NCI-H146 treated with DMSO at 0.1 percent for 48 hours (cell line): Measurements from ENCODE around the gene EPSTI1.
"Not testable (repeated sequence)": the region's sequence is repeated elsewhere in the genome, so short reads cannot be mapped to it uniquely, and the experiment has no call there.

Experiments used
- DNase-seq: peaks from one replicate; lab custom pipeline; 2025; ENCODE audit not compliant: unreplicated experiment; lab: John Stamatoyannopoulos, UW

EPSTI1 gene

DNA sequence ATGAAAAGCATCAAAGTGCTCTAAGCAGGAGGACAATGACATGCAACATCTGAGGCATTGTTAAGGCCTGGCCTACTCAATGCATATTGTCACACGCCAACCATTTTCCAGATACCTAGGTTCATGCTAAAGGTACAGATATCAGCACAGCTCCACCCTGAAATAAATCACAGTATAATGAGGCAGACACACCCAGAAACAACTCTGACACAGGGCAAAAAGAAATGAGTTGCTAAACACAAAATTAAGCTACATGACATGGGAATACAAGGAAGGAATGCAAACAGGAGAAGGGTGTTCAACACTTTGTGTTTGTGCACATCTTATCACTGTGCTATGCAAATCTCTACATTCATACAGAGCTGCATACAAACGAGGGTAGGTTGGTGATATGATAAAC lies 86.5 kb downstream of the EPSTI1 start:
- no peak for DNase-seq

DNA sequence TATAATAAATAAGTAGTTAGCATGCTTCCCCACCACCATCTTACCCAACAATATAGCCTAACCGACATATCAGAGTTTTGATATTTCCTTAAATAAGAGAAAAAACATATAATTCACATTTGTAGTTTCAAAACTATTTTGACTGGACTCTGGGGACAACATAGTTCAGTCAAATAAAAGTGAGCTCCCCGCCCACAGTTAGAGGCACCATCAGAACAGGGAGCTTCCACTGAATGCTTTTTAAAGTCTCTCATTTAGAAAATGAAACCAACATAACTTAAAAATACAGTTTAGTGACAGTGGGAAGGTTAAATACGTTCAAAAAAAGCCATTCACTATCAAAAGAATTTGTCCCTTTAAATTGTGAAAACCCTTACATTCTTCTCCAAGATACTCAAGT lies 92.8 kb downstream of the EPSTI1 start:
- no peak for DNase-seq

DNA sequence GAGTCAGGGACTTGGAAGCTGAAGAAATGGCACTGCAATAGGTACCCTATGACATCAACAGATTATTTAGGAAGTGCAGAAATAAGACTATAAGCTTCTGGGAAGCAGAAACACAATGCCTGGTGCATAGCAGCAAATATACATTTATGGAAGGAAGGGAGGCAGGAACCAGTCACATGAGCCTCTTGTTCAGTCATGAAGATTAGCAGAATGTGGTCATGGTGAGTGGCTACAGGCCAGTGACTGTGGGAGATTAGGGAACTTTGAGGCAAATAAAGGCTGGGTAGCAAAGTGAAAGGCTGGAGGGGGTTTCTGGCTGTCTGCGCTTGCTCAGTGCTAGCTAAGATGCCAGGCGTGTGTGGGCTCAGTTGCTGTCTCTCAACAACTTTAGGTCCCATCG lies 96.3 kb downstream of the EPSTI1 start:
- no peak for DNase-seq

DNA sequence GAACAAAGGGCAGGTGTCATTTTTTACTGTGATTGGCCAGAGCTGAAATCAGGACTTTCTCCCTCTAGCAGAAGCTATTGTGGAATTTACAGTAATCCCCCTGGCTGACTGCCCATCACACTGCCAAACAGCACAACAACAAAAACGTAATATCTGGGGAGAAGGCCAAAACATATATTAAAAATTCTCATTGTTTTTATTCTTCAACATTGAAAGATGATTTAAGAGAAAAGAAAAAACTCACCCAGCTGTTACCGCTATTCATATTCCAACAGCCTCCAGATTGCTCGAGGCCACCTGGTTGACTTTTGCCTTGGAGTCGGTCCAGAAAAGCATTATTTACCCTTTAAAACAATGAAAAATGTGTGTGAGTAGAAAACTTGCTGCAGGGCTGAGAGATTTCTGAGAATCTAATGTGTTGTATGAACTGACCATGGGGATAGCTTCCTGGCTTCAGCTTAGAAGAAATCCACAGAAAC lies 97.2 kb downstream of the EPSTI1 start:
- DNase-seq, result peak; percentile 42

DNA sequence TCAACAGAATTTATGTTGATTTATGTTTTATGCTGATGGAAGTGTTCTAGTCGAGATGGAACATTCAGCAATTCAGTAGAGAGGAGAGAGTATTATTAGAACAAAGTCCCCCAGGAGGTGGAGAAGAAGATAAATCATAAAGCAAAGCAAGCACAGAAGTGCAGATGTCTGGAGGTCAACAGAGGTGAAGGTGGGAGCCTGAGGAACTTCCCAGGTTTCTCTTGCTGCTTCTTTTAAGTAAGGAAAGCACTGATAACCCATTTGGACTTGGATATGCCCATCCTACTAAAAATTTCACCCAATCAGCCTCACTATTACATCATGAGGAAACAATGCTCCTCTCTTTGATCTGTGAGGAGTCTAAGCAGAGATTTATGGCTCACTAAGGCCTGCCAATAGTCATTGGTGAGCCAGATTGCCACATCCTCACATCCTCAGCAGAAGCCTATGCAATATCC lies 98.8 kb downstream of the EPSTI1 start:
- no peak for DNase-seq

DNA sequence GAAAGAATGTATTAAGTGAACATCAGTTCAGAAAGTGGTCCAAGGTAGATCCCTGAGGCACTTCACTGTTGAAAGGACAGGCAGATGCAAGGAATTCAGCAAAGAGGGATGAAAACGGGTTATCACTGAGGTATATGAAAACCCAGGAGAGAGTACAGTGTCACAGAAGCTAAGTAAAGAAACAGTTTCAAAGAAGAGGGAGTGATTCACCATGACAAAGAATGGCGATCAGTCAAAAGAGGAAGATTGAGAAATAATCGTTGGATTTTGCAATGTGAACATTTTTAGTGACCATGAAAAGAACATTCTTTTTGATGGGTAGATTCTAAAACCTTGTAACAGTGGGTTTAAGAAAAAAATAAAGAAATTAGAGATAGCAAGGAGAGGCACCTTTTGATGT lies 99.3 kb downstream of the EPSTI1 start:
- no peak for DNase-seq

DNA sequence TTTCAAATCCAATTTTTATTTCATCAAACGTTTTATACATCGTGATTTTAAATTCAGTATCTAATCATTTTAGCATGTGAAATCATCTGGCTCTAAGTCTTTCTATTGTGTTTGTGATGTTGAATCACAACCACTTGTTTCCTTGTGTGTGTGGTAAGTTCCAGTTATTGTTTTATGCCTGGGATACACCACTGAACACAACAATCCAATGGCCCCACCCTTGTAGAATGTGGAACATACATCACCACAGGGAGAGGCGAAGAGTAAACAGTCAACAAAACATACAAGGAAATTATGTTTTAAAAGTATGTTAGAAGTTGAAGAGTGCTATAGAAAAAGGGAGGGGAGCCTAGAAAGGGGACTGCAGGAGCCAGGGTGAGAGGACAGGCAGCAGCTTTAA lies 100.5 kb downstream of the EPSTI1 start:
- DNase-seq, result no peak

DNA sequence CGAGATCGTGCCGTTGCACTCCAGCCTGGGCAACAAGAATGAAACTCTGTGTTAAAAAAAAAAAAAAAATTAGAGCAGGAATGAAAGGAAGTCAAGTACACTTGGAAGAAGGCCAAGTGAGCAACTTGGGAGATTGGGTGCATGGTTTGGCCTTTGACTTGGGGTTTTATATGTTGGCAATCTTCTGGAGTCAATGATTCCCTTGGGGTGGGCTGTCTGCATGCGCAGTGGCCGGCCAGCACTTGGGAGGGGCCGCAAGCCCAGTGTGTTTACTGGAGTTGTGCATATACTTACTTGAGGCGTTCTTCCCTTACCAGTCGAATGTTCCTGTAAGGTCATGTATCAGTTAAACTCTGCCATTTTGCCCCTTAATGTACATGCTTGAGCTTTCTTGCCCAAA lies 106.7 kb downstream of the EPSTI1 start:
- no peak for DNase-seq

DNA sequence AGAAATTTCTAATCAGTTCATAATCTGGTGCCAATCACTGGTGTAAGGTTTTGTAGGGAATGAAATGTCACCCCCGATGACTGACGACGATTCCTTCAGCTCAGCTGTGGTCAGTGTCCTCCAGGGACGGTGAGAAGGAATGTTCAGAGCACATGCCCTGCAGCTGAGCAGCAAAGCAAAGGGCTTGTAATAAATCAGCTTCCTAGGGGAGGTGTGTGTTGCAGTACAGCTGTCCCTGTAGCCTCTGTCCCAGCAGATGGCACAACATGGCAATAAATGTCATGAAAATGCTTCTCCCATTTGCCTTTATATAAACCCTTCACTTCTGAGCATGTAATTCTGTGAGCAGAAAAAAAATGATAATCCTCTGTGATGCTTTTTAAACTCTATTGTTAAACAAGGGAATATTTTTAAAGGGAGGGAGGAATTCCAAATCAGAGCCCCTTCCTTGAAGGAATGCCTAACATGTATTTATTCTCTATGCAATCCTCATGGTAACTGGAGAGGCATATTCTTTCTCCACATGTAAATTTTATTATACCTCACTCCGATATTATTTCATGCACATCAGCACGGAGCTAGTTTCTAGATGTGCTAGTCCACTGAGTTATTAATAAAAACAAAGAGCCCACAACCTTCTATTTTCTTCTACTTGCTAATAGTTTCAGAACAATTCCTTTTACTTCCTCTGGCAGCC lies 108.1 kb downstream of the EPSTI1 start:
- peak; percentile 42 for DNase-seq

DNA sequence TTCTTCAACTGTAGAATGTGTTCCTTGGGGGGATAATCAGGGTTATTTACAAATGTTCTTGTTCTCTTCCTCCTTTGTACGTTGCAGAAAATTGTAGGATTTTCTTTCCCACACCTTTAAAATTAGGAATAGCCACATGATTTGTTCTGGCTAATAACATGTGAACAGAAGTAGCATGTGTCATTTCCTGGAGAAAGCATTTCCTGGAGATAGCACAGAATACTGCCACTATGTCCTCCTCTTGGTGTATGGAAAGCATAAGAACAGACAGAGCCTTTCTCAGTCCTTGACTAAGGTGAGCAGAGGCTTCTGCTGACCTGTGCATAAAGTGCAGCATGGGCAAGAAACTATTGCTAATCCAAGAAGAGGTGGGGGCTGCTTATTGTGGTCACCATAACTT lies 108.9 kb downstream of the EPSTI1 start:
- no peak for DNase-seq

DNA sequence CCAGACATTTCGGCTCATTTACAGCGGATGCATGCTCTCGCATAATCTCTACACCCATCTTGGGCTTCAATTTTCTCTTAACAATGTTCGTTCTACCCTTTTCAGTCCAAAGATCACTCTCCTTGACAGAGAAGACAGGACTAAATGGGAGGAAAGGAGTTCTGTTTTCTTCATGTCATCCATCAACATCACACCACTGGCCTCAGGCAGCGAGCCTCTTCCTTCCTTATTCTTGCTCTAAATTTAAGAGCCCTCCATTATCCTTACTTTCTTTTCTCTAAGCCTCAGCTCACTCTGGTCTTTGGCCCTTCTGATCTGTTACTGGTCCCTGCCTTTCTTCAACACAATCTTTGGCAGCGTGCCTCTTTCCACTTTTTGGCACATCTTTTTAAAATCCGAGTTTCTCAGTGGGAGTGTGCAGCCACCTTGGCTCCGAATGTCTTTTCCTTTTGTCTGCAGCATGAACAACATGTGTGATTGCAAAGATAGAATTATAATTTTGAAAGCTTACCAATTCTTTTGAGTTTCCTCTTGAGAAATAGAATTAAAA lies 111.9 kb downstream of the EPSTI1 start:
- DNase-seq, result no peak

DNA sequence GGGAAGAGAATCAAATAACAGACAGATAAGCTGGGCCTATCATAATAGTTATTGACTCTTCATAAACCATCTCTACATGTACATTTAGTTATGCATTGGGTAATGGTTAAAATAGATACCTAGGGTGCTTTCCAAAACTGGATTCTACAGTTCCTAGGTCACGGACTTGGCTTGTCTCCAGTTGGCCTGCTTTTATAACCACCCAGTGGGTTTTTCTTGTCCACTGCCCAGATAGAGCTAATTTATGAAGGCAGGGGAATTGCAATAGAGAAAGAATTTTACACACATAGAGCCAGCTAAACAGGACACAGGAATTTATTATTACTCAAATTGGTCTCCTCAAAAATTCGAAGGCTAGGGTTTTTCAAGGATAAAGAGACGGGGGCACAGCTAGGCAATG lies 113.3 kb downstream of the EPSTI1 start:
- no peak for DNase-seq

DNA sequence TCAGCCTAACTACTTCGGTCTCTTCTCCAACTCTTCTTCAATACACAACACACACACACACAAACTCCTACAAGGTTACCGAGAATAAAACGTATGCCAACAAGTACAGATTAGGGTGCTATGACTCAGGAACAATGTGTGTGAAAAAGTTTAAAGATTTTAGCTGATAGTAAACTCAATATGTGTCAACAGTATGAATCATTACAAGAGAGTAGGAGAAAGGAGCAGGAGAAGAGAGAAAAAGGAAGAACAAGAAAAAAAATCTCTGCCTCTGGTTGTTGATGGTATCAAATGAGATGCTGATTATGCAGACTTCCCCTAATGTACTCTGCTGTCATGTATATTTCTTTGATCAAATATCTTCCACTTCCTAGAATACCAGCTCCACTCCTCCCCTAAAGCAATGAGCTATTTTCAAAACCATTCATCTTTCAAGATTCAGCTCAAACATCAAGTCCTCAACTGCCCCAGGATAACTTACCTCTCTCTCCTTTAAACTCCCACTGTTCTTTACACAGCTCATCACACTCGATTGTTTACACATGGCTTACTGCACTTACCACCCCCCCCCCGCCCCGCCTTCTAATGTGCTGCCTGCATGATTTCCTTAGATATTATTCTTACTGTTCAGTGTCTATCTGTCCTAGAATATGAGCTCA lies 115.0 kb downstream of the EPSTI1 start:
- DNase-seq, result no peak

DNA sequence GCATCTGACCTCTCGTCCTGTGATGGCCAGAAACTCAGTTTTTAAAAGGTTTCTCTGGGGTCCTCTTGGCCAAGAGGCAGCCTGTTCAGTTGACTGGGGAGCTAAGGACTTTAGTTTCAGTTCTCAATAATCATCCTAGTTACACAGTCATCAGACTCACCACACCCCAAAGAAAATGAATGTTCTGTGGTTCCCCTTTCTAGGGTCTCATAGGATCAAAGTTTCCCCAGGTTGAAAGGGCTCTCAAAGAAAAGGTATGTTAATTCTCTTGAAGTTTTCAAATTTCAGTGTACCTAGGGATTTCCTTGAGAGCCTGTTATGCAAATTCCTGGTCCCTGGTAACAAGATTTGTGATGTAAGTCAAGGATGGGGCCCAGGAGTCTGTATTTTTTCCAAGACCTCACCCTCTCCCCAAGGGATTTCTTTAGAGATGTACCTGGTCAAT lies 115.7 kb downstream of the EPSTI1 start:
- no peak for DNase-seq

DNA sequence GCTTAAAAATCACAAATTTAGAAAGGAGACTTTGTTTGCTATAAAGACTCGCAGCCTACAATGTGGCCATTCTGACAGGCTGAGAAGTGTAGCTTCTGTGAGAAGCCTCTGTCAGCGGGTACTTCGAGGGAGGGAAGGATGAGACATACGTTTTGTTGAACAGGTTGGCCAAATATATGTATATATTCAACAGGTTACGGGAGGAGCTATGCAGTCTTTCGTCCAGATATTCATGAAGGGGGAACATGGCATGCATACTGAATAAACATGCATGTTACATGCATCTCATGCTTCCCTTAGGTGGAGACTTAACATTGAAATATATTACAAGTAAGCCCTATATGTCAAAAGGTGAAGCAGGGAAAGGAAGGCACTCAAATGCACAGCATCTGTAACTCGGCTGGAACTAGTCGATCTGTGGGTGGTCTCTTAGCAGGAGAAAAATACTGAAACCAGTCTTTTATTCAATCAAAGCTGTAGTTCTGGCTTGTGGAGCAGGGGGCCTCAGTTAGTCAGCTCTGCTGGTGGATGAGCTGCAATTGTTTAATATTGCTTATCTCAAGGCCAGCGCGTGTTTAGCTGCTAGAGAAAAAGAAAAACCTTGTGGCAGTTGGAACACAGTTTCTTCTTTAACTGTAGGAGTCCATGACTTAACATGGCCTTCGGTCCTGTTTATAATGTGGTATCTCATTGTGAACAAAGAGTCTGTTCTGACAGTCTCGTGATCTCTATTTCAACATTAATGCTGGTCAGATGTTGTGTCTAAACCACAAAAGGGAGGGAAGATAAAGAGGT lies 116.4 kb downstream of the EPSTI1 start:
- DNase-seq, result peak; percentile 17

DNA sequence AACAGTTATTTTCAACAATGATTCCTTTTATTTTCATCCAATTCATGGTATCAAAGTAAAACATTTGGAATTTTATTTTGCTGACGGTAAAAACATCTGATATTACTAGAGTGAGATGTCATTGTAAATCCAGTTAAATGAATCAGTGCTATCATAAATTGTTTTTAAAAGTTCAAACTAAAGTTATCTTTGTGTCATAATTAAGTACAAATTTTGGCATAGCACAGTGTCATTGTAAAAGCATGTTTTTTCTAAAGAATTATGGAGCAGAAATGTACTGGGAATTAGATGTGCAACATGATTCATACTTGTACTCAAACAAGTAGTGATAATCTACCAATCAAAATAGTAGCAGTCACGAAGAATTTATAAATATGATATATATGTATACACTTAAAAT lies 117.8 kb downstream of the EPSTI1 start:
- no peak for DNase-seq

DNA sequence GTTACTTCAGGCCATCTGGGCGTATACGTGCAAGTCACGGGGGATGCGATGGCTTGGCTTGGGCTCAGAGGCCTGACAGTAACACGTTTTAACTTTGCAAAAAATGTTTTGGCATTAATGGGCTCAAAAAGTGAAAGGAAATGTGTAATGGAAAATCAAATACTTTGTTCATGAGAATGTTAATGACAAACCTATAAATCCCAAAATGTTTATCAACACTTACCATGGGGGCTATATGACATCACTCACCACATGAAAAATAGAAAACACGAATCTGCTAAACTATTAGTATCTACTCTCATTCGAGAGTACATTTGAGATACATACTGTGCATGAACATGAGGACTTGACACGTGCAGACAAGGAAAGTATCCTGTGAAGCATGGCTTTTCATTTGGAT lies 119.0 kb downstream of the EPSTI1 start:
- DNase-seq, result no peak

DNA sequence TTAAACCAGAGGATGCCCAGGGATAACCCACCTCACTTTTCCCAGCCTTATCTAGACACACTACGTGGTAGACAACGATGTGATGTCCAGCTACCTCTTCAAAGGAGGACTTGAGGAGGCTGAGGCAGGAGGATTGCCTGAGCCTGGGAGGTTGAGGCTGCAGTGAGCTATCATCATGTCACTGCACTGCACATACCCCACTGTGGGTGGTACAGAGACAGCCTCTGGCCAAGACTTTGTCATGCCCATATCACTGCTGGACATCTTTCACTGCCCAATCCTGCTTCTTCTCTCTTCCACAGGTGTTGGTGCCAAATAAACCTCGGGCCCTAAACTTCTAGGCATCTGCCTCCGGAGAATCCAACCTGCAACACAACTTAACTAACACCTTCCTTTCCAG lies 124.8 kb downstream of the EPSTI1 start:
- no peak for DNase-seq

DNA sequence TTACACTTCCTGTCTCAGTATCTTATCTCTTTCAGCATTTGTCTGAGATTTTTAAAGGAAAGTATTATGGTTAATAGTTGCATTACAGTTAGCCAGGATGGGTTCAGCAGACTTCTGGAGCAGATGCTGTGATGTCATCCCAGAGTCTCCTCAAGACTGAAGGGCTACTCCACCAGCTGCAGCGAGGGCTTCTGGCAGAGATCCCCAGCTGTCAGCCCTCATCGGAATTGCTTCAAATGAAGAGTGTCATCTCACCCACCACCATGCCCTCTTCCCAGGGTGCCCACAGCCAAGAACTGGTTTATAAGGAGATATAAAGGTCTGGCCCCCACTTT lies 126.3 kb downstream of the EPSTI1 start:
- no peak for DNase-seq

DNA sequence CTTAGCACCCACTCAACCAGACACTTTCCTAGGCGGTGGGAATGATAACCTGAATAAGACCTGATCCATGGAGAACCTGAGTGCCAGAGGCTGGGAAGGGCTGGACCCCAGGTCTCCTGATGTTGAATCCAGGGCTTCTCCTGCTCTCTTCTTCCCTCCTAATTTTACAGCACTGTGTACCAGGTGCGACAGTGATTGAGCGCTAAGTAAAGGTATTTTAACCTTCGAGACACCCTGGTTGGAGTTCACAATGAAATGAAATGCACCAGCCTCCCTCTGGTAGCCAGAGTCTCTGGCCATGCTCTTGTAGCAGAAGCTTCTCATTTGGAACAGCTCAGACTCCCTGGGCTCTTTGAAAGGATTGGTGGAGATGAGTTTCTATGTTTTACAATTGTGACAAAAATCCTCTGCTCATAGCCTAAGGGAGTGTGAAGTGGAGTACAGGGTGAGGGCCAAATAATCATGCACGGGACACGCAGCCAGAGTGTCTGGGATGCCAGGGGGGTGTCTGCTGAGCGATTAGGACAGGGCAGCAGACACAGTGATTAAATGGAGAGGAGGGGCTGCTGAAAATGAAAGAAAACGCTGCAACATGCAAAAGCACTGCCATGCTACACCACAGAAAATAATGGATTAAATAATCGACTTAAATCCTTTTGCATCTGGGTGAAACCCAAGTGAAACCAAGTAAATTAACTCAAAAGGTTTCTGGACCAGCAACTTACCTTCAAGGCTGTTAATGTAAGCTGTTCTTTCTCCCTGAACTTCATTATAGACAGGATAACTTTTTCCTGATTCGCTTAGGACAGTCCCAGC lies 126.9 kb downstream of the EPSTI1 start:
- no peak for DNase-seq

DNA sequence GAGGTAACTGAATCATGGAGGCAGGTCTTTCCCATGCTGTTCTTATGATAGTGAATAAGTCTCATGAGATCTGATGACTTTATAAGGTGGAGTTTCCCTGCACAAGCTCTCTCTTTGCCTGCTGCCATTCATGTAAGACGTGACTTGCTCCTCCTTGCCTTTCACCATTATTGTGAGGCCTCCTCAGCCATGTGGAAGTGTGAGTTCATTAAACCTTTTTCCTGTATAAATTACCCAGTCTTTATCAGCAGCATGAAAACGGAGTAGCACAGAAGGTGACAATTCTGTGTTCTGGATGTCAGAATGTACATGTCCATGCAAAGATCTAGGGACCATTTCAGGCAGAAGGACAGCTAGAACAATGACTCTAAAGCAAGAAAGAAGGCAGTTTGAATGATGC lies 129.7 kb downstream of the EPSTI1 start:
- not testable (repeated sequence) for DNase-seq
